ENCODE measurements around the gene CDH5. TPM values are rescaled to one million over a fixed set of nuclear protein-coding genes. Genes with fewer than 3 reads are reported as not detected.

CDH5 gene
- total and polyA plus RNA-seq, 2 of the 13 experiments (the other 11 are each of a cell fraction or from before 2014, with no cell fraction given) = 0.71 to 1.1 TPM

- TF ChIP-seq ZNF629 (CRISPR knock-in tag; conservative IDR thresholded peaks at IDR 0.05) = peak; percentile 73
- no peak for TF ChIP-seq ZBTB34 (CRISPR knock-in tag; IDR thresholded peaks at IDR 0.05)
- TF ChIP-seq MBNL3 (CRISPR knock-in tag; conservative IDR thresholded peaks at IDR 0.05) = no peak
- TF ChIP-seq ZNF263 (CRISPR knock-in tag; IDR thresholded peaks at IDR 0.05) = 0 out of 2 replicates have a peak, but pooled peaks have one; percentile 16
- no peak for ATAC-seq
- H4K20me1 ChIP-seq (ENCODE audit: insufficient read depth, low read length) = no peaks in the 10 kb centered on the region
- H3K27me3 ChIP-seq (ENCODE audit: control insufficient read depth in 1 of 2, insufficient read depth in 2 of 2, low read length in 2 of 2) = peaks cover 15 to 75% of the 10 kb centered on the region in 2 experiments; a peak in 4 of 5 replicates
- WGBS (ENCODE audit: low lambda C conversion rate) = 37% methylated on average over 13 of the region's 13 CpGs
- H3K9ac ChIP-seq (ENCODE audit: insufficient read depth, low read depth, low read length) = no peak overlapping the region
- no peak overlapping the region for H3K4me3 ChIP-seq (replicated peaks in 1 of 3; ENCODE audit: insufficient read depth in 1 of 3, low read depth in 2 of 3, low read length in 3 of 3)
- no peak for DNase-seq (ENCODE audit: low spot score)
- H3K27ac ChIP-seq (ENCODE audit: extremely low read length, insufficient read depth, low read length) = no peak overlapping the region
- H3K36me3 ChIP-seq (replicated peaks in 1 of 2; ENCODE audit: control insufficient read depth in 1 of 2, insufficient read depth in 2 of 2, low read length in 2 of 2) = no peaks in the 10 kb centered on the region
- no peaks in the 10 kb centered on the region for H3K9me3 ChIP-seq (ENCODE audit: low read length)
- ChIA-PET POLR2A (no interaction called here), CTCF (ENCODE audit: low intra/inter-chr PET ratio, low total read pairs) (no interaction called here)
- H2AFZ ChIP-seq (ENCODE audit: low read length) = no peak overlapping the region
- H3K79me2 ChIP-seq (ENCODE audit: insufficient read depth, low read length) = no peaks in the 10 kb centered on the region
- intact Hi-C loops (cut with micrococcal nuclease; ENCODE audit: unreplicated experiment) (no loop called here), in situ Hi-C loops (cut with HindIII; ENCODE audit: extremely low pct_ligation_motif_present, low pct_unique_long_range_greater_than_20kb) (no loop called here)
- H3K4me1 ChIP-seq (ENCODE audit: insufficient read depth, low read length) = peaks cover 19% of the 10 kb centered on the region; the same call in 1 of the 2 replicates
- no peak for FAIRE-seq
- no TSS peak for BruUV-seq (replicated peaks)
- H3K4me2 ChIP-seq (ENCODE audit: low read depth, low read length) = no peak overlapping the region
These were observed 3.2 kb upstream of the CDH5 start for GRCh38 chr16:66363211-66363777.

GRCh38 chr16:66364117-66364958, 2.2 kb upstream of the CDH5 start:
- peak; percentile 13; the same call in 1 of the 3 replicates for ATAC-seq
- ChIA-PET CTCF (ENCODE audit: low intra/inter-chr PET ratio, low total read pairs) (no interaction called here), POLR2A (no interaction called here)
- H2AFZ ChIP-seq (ENCODE audit: low read length) = peak overlapping the region; percentile 21
- H3K4me1 ChIP-seq (ENCODE audit: insufficient read depth, low read length) = peaks cover 24% of the 10 kb centered on the region; the same call in 1 of the 2 replicates
- H3K27ac ChIP-seq (ENCODE audit: extremely low read length, insufficient read depth, low read length) = no peak overlapping the region
- 10% methylated on average over 15 of the region's 16 CpGs for WGBS (ENCODE audit: low lambda C conversion rate)
- no peaks in the 10 kb centered on the region for H3K9me3 ChIP-seq (ENCODE audit: low read length)
- no peak for DNase-seq (ENCODE audit: low spot score)
- H3K79me2 ChIP-seq (ENCODE audit: insufficient read depth, low read length) = no peaks in the 10 kb centered on the region
- H3K4me3 ChIP-seq (replicated peaks in 1 of 3; ENCODE audit: insufficient read depth in 1 of 3, low read depth in 2 of 3, low read length in 3 of 3) = peak overlapping the region in 1 of 3 experiments; percentile 49; a peak in 1 of 6 replicates
- H4K20me1 ChIP-seq (ENCODE audit: insufficient read depth, low read length) = no peaks in the 10 kb centered on the region
- peak overlapping the region; percentile 57; the same call in 1 of the 2 replicates for H3K4me2 ChIP-seq (ENCODE audit: low read depth, low read length)
- peaks cover 15 to 68% of the 10 kb centered on the region in 2 experiments; a peak in 4 of 5 replicates for H3K27me3 ChIP-seq (ENCODE audit: control insufficient read depth in 1 of 2, insufficient read depth in 2 of 2, low read length in 2 of 2)
- H3K36me3 ChIP-seq (replicated peaks in 1 of 2; ENCODE audit: control insufficient read depth in 1 of 2, insufficient read depth in 2 of 2, low read length in 2 of 2) = no peaks in the 10 kb centered on the region
- BruUV-seq (replicated peaks) = no TSS peak
- in situ Hi-C loops (cut with HindIII; ENCODE audit: extremely low pct_ligation_motif_present, low pct_unique_long_range_greater_than_20kb) (no loop called here), intact Hi-C loops (cut with micrococcal nuclease; ENCODE audit: unreplicated experiment) (no loop called here)
- FAIRE-seq = no peak
- H3K9ac ChIP-seq (ENCODE audit: insufficient read depth, low read depth, low read length) = no peak overlapping the region
- peak; percentile 42; the same call in 1 of the 2 replicates for TF ChIP-seq ZNF687 (CRISPR knock-in tag; IDR thresholded peaks at IDR 0.05)
- TF ChIP-seq, protein P1, sequence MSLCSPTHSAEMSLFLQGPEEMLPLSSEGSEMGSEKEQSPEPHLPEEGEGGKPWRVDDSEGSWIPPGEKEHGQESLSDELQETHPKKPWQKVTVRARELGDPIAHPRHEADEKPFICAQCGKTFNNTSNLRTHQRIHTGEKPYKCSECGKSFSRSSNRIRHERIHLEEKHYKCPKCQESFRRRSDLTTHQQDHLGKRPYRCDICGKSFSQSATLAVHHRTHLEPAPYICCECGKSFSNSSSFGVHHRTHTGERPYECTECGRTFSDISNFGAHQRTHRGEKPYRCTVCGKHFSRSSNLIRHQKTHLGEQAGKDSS (CRISPR knock-in tag; IDR thresholded peaks at IDR 0.05; ENCODE audit: borderline replicate concordance, low read depth) = 0 out of 2 replicates have a peak, but pooled peaks have one; percentile 55

All from HepG2 (cell line).